Left renal cortex interstitium (tissue), 4 donors: ENCODE data around the gene BASP1. TPM values are rescaled to one million over a fixed set of nuclear protein-coding genes. Genes with fewer than 3 reads are reported as not detected.
"Not testable (repeated sequence)": the region's sequence is repeated elsewhere in the genome, so short reads cannot be mapped to it uniquely, and the experiment has no call there.

ENCODE experiments used
- DNase-seq, 4 donors: peaks; one replicate each; pipeline ENCODE4 v3.0.0-alpha.2; 2013; ENCODE audit warnings: low read depth in 4 of 4, low spot score in 2 of 4, missing footprints in 1 of 4
- polyA plus RNA-seq, 4 donors: library from polyadenylated mRNA; unstranded; fragments of 120-200 nt; gene quantifications; one replicate each; pipeline ENCODE4 v1.2.1, GENCODE V29; 2013; ENCODE audit not compliant: insufficient read length in 4 of 4

BASP1 gene
- polyA plus RNA-seq, 4 donors = 80.2 to 106 (median 93.2) TPM

DNA sequence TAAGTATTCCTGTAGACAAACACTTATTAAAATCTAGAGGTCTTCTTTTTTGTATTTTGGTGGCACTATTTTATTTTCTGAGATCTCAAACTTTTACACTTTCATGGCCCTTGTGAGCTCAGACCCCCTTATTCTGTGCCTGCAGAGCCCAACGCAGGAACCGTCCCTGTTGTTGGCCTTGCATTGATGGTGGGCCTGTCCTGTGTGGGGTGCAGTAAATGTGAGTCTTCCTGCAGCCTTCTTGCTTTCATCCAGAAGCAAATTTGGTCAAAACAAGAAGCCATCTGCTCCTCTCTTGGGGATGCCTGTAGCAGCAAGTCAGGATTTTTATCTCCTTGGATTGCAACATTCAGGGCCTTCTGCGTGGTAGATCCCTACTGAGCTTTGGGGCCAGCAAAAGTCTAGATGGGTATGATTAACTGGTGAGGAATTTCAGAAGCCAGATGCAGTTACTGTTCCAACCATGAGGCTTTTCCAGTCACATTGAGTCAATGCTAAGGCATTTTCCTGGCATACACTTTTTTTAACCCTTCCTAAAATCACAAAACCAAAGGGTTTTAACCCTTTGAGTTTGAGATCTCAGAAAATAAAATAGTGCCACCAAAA is 31.7 kb downstream of the BASP1 start:
- no peak for DNase-seq

DNA sequence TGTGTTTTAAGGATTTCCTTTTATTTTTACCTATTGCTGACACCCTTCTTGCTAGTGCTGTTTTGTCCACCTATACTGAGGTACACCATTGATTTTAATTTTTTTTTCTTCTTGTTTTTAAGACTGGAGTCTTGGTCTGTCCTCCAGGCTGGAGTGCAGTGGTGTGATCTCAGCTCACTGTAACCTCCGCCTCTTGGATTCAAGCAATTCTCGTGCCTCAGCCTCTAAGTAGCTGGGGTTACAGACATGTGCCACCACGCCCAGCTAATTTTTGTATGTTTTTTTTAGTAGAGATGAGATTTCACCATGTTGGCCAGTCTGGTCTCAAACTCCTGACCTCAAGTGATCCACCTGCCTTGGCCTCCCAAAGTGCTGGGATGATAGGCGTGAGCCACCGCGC is 32.4 kb downstream of the BASP1 start:
- not testable (repeated sequence) for DNase-seq

DNA sequence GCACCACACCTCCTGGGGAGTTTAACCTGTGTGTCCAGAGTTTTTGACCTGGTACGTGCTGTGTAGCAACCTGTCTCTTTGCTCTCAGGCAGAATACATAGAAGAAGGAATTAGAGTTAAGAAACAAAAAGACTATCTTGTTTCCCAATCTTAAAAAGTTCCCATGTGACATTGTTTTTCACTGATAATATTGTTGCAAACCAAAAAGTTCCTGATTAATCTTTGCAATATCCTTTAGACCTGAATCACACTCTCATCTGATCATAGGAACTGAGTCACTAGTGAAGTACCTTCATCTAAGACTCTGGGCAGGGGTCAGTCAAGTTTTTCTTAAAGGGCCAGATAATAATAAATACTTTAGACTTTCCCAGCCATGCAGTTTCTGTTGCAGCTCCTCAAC is 35.1 kb downstream of the BASP1 start:
- no peak for DNase-seq

DNA sequence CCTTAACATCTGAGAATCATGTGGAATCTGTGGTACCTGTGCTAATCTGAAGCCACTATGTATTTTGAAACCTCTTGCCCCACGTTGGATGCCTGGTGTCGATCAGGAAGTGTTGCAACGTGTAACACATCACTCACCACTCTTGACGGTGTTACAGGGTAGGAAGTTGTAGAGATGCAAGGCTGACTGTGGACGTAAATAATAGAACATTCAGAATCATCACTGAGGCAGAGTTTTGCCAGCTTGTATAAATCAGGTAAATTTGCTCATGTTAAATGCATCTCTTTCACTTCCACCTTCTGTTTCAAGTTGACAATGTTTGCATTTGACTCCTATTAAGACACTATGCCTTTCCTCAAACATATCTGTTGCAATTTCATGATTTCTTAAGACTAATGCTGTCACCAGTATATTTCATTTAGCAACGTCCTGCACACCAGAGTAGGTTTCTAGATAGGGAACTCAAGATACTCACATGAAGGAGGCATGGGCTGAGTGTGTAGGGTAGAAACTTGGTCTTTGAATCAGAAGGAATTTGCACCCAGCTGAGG is 38.1 kb downstream of the BASP1 start:
- no peak for DNase-seq

DNA sequence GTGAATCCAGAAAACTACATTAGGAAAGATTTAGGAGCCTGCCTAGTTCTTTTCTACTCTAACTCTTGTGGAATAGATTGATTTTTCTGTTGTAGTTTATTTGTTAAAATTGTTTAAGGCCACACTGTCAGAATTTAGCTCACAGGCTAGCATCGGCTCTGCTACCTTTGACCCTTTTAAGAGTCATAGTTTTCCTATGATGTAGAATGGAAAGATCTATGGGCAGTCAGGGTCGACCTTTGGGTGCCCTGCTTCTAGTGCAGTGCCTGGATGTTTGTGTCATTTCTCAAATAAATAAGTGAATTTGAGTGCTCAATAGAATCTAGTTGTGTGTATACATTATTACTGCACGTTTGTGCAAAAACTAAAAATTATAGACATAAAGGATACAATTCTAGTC is 38.7 kb downstream of the BASP1 start:
- no peak for DNase-seq

DNA sequence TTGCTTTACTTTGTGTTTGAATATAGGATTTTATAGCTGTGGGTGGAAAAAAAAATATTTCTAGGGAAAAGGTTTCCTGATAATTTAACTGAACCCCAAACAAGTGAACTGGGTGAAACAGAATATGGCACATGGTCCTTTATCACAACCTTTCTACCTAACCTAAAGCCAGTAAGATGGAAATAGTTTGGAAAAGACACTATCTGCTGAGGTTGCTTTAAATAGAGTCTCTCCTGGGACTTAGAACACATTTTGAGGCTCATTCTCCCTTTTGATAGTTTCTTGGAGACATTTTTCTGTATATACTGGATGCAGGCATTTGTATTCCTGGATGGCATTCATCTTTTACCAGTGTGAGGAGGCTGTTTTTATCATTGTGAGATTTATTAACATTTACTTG is 39.4 kb downstream of the BASP1 start:
- DNase-seq = no peak

DNA sequence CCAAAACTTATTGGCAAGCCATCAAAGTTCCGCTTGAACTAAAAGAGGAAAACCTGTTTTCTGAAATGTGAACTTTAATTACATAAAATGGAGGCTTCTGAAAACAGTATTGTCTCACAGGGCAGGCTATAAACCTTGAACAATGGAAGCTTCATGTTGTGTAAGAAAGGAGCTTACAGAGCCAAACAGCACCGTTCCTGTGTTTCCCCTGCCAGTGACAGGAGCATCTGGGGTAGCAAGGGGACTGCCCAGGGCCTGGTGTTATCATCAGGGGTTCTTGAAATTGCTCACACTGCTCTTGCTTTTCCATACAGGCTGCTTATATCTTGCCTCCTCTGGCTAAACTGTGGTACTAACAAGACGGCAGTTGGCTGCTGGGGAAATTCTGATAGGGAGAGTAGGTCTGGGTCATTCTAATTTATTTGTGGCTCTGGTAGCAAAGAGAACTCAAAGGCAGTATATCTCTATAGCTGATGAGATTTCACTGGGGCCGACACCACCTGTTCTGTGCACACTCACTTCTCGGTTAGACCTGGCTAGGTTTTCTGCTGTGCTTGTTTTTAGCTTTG is 40.4 kb downstream of the BASP1 start:
- DNase-seq = no peak

DNA sequence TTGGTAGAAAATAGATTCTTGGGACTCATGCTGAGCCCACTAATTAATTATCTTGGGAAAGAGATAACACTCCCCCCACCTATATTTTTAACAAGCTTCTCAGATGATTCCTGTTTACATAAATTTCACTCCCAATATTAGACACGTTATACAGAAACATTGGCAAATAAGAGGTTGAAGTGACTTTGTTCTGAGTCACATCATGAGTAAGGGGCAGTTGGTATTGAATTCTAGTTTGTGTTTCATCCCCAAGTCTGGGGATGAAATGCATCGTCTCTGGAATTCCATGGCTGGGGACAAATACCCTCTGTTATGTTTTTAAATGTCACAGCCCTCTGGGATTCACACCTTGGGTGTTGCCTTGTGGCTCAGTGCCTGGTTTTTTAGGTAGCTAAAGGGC is 41.0 kb downstream of the BASP1 start:
- DNase-seq = no peak

DNA sequence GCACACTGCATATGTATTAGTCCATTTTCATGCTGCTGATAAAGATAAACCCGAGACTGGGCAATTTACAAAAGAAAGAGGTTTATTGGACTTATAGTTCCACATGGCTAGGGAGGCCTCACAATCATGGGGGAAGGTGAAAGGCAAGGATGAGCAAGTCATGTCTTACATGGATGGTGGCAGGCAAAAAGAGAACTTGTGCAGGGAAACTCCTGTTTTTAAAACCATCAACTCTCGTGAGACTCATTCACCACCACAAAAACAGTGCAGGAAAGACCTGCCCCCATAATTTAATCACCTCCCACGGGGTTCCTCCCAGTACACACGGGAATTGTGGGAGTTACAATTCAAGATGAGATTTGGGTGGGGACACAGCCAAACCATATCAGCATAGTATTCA is 41.6 kb downstream of the BASP1 start:
- not testable (repeated sequence) for DNase-seq

DNA sequence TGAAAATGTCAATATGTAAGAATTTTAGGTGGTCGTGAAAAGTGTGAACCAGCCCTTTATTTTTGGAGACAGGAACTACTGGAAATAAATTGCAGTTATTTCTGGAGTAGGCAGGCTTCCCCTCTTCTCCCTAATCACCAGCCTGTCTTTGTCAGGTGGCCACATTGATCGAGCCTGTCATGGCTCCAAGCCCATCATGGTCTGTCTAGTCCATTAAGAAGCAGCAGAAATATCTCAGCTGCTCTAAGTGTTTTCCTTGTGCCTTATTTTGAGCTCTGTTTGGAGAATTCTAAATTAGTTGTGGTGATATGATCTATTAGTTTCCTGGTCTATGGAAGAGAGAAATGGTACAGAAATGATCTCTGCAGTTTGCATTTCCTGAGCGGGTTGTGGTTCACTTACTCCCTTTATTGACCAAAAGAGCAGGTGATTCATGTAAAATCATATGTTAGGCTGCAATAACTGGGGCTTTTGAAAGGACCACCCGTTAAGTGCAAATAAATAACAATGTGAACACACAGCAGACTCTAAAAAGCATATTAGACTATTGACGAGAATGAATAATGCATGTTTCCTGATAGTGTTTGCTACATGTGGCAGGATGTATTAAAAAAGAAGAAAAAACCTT is 42.3 kb downstream of the BASP1 start:
- DNase-seq = no peak

DNA sequence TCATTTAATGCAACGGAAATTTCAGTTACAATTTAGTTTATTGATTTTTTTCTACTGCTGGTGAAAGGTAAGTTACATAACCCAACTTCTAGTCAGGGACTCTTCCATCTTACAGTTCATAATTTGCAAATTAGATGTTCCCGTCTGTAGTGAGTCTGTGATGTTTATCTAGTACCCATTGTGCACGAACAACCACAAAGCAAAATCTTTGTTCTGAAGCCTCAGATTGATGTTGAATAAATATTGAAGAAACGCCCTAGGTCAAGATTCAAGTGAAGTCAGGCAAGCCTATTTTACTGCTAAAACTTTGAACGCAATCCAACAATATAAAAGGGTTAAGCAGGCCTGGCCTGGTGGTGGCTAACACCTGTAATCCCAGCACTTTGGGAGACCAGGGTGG is 43.1 kb downstream of the BASP1 start:
- DNase-seq = no peak

DNA sequence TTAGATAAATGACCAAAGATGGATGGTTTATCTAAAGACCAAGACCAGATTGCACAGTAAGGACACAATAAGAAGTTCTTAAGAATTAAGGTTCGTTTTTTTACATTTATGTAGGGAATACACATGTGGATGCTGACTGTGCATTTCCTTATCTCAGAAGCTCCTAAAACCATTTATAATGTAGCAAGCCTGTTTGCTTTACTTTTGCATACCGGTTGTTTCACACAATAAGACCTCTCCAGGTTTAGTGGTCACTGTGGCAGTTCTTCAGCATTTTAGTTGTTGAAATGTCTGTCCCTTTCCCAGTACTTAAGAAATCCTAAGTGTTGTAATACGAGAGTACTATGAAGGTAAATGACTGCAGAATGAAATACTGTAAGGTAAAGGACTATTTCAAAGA is 43.6 kb downstream of the BASP1 start:
- DNase-seq = no peak

DNA sequence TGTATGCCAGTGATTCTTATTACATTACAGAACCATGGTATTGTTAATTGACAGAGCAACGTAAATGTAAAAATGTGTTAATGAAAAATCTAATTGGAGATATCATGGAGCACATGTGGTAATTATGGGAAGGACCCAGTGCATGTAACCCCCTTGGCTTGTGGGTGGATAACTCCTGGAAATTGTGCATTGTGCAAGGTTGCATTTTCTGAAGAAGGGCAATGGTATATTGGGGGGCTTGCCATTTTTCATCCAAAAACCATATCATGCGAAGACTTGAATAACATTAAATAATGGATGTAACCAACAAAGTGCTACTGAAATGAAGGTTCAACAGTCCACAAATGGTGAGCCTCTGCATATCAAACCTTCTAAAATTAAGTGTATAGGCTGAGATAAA is 47.6 kb downstream of the BASP1 start:
- no peak for DNase-seq

DNA sequence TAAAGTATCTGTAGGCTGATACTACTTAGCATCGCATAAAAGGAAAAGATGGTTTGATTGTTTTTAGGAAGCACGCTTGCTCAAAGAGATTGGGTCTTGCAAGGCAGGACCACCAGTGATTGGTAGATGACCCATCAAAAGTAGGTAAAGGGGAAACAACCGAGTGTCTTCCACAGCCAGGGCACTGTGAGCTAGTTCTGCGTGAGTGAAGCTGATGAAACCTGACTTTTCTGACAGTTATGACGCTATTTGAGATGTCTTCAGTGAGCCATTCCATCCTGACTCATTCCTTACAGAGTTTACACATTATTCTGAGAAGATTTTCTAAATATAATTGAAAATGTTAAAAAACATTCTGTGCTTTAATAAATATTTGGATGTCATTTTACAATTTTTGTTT is 49.7 kb downstream of the BASP1 start:
- DNase-seq = no peak

DNA sequence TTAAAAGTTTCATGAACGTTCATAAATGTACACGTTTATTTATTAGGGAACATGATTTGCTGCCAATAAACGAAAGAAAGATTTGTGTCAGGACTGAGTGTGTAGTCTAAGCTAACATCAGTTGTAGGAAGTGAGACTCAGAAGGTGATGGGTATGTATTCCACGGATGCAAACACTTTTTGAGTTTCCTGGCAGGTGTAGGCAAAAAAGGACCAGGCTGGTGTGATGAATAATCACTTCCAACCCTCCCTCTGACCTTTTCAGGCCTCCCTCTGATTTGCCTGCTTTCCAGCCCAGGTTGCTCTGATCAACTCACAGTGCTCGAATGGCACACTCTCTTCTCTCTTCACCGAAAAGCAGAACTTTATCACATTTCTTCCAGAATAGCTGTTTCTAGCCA is 51.8 kb downstream of the BASP1 start:
- DNase-seq = no peak

DNA sequence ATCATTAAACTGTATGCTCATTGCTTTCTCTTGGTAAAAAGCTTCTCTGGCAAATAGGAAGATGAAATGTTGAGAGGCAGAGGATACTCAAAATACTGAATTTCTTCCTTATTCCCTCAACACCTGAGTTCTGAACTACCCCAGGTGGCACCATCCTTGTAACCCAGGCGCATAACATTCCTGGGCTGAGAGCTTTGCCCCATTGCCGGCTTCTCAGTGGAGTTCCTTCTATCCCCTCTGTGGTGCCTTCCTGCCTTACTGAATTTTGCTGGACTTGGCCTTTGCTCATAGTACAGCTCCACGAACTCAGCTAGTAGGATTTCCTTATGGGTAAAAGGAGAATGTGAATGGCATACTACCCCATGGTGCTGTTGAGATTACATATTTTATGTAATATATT is 54.7 kb downstream of the BASP1 start:
- DNase-seq = no peak

DNA sequence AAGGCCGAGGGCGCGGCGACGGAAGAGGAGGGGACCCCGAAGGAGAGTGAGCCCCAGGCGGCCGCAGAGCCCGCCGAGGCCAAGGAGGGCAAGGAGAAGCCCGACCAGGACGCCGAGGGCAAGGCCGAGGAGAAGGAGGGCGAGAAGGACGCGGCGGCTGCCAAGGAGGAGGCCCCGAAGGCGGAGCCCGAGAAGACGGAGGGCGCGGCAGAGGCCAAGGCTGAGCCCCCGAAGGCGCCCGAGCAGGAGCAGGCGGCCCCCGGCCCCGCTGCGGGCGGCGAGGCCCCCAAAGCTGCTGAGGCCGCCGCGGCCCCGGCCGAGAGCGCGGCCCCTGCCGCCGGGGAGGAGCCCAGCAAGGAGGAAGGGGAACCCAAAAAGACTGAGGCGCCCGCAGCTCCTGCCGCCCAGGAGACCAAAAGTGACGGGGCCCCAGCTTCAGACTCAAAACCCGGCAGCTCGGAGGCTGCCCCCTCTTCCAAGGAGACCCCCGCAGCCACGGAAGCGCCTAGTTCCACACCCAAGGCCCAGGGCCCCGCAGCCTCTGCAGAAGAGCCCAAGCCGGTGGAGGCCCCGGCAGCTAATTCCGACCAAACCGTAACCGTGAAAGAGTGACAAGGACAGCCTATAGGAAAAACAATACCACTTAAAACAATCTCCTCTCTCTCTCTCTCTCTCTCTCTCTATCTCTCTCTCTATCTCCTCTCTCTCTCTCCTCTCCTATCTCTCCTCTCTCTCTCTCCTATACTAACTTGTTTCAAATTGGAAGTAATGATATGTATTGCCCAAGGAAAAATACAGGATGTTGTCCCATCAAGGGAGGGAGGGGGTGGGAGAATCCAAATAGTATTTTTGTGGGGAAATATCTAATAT is 58.1 kb downstream of the BASP1 start:
- DNase-seq = no peak

DNA sequence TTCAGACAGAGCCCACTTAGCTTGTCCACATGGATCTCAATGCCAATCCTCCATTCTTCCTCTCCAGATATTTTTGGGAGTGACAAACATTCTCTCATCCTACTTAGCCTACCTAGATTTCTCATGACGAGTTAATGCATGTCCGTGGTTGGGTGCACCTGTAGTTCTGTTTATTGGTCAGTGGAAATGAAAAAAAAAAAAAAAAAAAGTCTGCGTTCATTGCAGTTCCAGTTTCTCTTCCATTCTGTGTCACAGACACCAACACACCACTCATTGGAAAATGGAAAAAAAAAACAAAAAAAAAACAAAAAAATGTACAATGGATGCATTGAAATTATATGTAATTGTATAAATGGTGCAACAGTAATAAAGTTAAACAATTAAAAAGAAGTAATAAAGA is 59.0 kb downstream of the BASP1 start:
- DNase-seq = no peak

DNA sequence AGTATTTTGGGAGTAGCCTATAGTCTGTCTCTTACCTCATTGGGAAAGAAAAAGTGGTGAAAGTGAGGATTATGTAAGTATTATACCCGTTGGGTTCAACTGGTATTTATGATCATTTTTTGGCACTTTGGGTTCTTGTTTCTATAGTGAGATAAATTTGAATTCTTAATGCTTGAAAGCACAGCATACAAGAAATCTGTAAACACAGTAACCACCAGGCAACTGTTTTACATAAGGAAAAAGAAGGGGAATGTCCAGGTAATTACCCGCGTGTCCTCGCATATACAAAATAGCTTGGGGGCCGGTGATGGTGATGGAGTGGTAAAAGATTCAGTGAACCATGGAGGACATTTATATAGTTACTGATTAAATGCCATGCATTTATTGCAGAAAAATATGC is 60.5 kb downstream of the BASP1 start:
- no peak for DNase-seq

DNA sequence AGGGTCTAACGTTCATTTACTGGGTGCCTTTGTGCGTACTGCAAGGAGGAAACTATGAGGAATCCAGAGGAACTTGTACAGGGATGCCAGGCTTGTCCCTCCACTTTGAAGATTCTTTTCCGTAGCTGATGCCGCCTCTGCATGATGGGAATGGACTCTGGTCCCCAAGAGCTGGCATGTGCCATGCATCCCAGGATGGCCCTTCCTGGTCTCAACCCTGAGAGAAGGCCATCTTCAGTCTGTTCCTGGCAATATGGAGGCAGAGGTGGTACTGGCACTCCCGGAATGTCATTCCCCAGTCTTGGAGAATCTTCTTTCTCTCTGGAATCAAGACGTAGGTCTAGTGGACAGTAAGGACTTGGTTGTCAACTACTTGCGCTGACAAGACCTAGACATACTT is 61.5 kb downstream of the BASP1 start:
- no peak for DNase-seq

DNA sequence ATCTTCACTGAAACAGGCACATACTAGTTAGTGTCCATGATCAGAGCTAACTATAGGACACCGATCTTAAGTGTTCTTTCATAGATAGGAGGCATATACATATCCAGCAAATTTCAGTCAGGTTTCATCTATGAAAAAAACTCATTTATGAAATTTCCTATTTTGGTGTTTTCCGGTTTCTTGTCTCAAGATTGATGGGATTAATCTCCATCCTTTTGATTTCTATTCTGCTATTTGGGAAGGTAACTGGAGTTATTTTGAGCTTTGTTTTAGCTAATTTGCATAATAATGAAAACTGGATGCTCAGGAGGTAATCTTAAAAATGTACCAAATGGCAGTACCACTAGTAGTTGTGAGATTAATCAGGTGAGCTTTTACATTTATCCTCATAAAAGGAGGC is 62.1 kb downstream of the BASP1 start:
- no peak for DNase-seq
